SK-N-SH (cell line): ENCODE results near the gene PLAC1.

ENCODE experiments used
- CHD2 ChIP-seq: fragments of 150-350 bp; IDR thresholded peaks from 2 replicates; pipeline ENCODE4 v1.6.1; 2018; ENCODE audit warnings: low read length; ENCODE audit not compliant: partially characterized antibody
- EZH2phosphoT487 ChIP-seq: fragments of 200-600 bp; sonication (generic); IDR thresholded peaks from 2 replicates; pipeline ENCODE4 v1.6.1; 2017; ENCODE audit warnings: low read depth, mixed run types, mild to moderate bottlenecking, antibody characterized with exemption, moderate library complexity, borderline replicate concordance
- JUND ChIP-seq: IDR thresholded peaks from 2 replicates; pipeline ENCODE4 v1.4.0; 2012
- RXRA ChIP-seq: IDR thresholded peaks from 2 replicates; pipeline ENCODE4 v1.4.0; 2012; ENCODE audit warnings: low read depth, mild to moderate bottlenecking, borderline replicate concordance
- SMC3 ChIP-seq: IDR thresholded peaks from 2 replicates; pipeline ENCODE4 v1.6.1; 2012; ENCODE audit warnings: low read depth, low read length, improper control_type of control experiment
- TF ChIP-seq, protein P1 (sequence below): fragments of 150-350 bp; IDR thresholded peaks from 2 replicates; pipeline ENCODE4 v1.6.1; 2017; ENCODE audit warnings: antibody characterized with exemption, low read length, low read depth, borderline replicate concordance
- TF ChIP-seq, protein P2 (sequence below): IDR thresholded peaks from 2 replicates; pipeline ENCODE4 v1.4.0; 2012; ENCODE audit warnings: low read depth
- TF ChIP-seq, protein P3 (sequence below): fragments of 200-600 bp; sonication (generic); IDR thresholded peaks from 2 replicates; pipeline ENCODE4 v1.6.1; 2017; ENCODE audit warnings: antibody characterized with exemption, mild to moderate bottlenecking, moderate library complexity

DNA sequence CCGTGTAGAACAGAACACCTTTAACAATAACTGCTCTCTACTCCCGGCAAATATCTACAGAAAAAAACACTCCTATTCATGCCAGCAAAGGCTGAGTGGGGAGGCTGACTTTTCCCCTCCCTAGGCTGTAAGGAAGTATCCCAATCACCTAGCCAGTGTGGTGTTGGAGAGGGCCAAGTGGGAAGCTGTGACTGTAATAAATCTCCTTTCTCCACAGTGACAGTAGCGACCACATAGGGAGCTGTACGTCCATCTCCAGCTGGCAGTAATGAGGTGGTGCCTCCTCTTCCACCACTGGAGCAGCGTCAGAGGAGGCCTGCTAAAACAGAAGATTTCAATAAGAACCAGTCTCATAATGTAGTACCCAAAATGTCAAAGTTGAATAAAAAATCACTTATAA, 47.9 kb upstream of the PLAC1 start:
- no peak for TF ChIP-seq SMC3
- TF ChIP-seq, protein P1, sequence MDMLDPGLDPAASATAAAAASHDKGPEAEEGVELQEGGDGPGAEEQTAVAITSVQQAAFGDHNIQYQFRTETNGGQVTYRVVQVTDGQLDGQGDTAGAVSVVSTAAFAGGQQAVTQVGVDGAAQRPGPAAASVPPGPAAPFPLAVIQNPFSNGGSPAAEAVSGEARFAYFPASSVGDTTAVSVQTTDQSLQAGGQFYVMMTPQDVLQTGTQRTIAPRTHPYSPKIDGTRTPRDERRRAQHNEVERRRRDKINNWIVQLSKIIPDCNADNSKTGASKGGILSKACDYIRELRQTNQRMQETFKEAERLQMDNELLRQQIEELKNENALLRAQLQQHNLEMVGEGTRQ = no peak
- TF ChIP-seq, protein P2, sequence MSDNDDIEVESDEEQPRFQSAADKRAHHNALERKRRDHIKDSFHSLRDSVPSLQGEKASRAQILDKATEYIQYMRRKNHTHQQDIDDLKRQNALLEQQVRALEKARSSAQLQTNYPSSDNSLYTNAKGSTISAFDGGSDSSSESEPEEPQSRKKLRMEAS = no peak
- no peak for TF ChIP-seq JUND
- TF ChIP-seq, protein P3, sequence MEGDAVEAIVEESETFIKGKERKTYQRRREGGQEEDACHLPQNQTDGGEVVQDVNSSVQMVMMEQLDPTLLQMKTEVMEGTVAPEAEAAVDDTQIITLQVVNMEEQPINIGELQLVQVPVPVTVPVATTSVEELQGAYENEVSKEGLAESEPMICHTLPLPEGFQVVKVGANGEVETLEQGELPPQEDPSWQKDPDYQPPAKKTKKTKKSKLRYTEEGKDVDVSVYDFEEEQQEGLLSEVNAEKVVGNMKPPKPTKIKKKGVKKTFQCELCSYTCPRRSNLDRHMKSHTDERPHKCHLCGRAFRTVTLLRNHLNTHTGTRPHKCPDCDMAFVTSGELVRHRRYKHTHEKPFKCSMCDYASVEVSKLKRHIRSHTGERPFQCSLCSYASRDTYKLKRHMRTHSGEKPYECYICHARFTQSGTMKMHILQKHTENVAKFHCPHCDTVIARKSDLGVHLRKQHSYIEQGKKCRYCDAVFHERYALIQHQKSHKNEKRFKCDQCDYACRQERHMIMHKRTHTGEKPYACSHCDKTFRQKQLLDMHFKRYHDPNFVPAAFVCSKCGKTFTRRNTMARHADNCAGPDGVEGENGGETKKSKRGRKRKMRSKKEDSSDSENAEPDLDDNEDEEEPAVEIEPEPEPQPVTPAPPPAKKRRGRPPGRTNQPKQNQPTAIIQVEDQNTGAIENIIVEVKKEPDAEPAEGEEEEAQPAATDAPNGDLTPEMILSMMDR = no peak
- TF ChIP-seq EZH2phosphoT487 = no peak
- no peak for TF ChIP-seq RXRA
- no peak for TF ChIP-seq CHD2
